ENCODE results near the gene CPED1.

DNA sequence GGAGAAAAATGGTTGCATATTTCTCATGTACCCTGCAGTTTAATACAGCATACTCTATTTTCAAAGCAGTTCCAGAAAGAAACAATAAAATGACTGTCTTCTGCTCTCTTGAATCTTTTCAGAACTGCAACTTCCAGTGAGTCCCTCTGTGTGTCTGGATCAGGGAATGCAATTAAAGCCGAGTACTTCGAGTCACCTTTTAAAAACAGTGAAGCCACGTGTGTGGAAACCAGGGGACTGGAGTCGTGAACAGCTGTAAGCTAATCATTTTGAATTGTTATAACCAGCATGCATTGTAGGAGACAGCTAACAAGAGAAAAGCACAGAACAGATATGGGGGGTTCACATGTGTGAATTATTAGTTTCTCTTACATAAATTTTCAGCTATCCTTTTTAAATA is 109.1 kb downstream of the CPED1 start:
- TF ChIP-seq, protein P1, sequence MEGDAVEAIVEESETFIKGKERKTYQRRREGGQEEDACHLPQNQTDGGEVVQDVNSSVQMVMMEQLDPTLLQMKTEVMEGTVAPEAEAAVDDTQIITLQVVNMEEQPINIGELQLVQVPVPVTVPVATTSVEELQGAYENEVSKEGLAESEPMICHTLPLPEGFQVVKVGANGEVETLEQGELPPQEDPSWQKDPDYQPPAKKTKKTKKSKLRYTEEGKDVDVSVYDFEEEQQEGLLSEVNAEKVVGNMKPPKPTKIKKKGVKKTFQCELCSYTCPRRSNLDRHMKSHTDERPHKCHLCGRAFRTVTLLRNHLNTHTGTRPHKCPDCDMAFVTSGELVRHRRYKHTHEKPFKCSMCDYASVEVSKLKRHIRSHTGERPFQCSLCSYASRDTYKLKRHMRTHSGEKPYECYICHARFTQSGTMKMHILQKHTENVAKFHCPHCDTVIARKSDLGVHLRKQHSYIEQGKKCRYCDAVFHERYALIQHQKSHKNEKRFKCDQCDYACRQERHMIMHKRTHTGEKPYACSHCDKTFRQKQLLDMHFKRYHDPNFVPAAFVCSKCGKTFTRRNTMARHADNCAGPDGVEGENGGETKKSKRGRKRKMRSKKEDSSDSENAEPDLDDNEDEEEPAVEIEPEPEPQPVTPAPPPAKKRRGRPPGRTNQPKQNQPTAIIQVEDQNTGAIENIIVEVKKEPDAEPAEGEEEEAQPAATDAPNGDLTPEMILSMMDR (IDR thresholded peaks at IDR 0.05), result no peak
- TF ChIP-seq POLR2A (IDR thresholded peaks at IDR 0.05), result no peak
